Measurements from ENCODE around the gene PGM1.

Gene PGM1

GRCh38 chr1:63557365-63557987, 35.7 kb upstream of the PGM1 start:
- H3F3A ChIP-seq (ENCODE audit: low read depth) = no peaks in the 10 kb centered on the region
- H3K4me2 ChIP-seq (ENCODE audit: low read depth, low read length, poor library complexity, severe bottlenecking) = no peak overlapping the region
- no peaks in the 10 kb centered on the region for H4K20me1 ChIP-seq (ENCODE audit: insufficient read depth, low read length, poor library complexity, severe bottlenecking)
- no peaks in the 10 kb centered on the region for H3K79me2 ChIP-seq (ENCODE audit: insufficient read depth, low read length)
- H3K9ac ChIP-seq (ENCODE audit: low read depth, low read length, poor library complexity, severe bottlenecking) = no peak overlapping the region
- peak overlapping the region; percentile 76 for H2AFZ ChIP-seq (ENCODE audit: low read length)
- no peaks in the 10 kb centered on the region for H3K9me2 ChIP-seq (replicated peaks; ENCODE audit: low read depth, low read length)
- no peaks in the 10 kb centered on the region for H3K4me1 ChIP-seq (ENCODE audit: insufficient read depth, low read length, poor library complexity, severe bottlenecking)
- no peaks in the 10 kb centered on the region for H3K9me3 ChIP-seq (ENCODE audit: insufficient read depth, low read depth, low read length)
- no peaks in the 10 kb centered on the region for H3K36me3 ChIP-seq (ENCODE audit: insufficient read depth, low read length)
- no peaks in the 10 kb centered on the region for H3K27me3 ChIP-seq (ENCODE audit: insufficient read depth, low read length, poor library complexity, severe bottlenecking)
- no peak overlapping the region for H3K4me3 ChIP-seq (ENCODE audit: low read length, poor library complexity, severe bottlenecking)
- TF ChIP-seq EZH2phosphoT487 (IDR thresholded peaks at IDR 0.05; ENCODE audit: borderline replicate concordance) (no peak), CTCF (conservative IDR thresholded peaks at IDR 0.05; ENCODE audit: low read length) (peak; percentile 76)

GRCh38 chr1:63559357-63559756, 33.9 kb upstream of the PGM1 start:
- Histone ChIP-seq H3K4me2 (ENCODE audit: low read depth, low read length, poor library complexity, severe bottlenecking) (no peak overlapping the region), H4K20me1 (ENCODE audit: insufficient read depth, low read length, poor library complexity, severe bottlenecking) (no peaks in the 10 kb centered on the region), H3K9me2 (replicated peaks; ENCODE audit: low read depth, low read length) (no peaks in the 10 kb centered on the region), H3K9me3 (ENCODE audit: insufficient read depth, low read depth, low read length) (no peaks in the 10 kb centered on the region), H2AFZ (ENCODE audit: low read length) (no peak overlapping the region), H3K4me1 (ENCODE audit: insufficient read depth, low read length, poor library complexity, severe bottlenecking) (no peaks in the 10 kb centered on the region), H3K9ac (ENCODE audit: low read depth, low read length, poor library complexity, severe bottlenecking) (no peak overlapping the region), H3K4me3 (ENCODE audit: low read length, poor library complexity, severe bottlenecking) (no peak overlapping the region), H3K27me3 (ENCODE audit: insufficient read depth, low read length, poor library complexity, severe bottlenecking) (no peaks in the 10 kb centered on the region), H3F3A (ENCODE audit: low read depth) (no peaks in the 10 kb centered on the region), H3K79me2 (ENCODE audit: insufficient read depth, low read length) (no peaks in the 10 kb centered on the region), H3K36me3 (ENCODE audit: insufficient read depth, low read length) (no peaks in the 10 kb centered on the region)
- TF ChIP-seq CTCF (conservative IDR thresholded peaks at IDR 0.05; ENCODE audit: low read length) (no peak), EZH2phosphoT487 (IDR thresholded peaks at IDR 0.05; ENCODE audit: borderline replicate concordance) (no peak)

GRCh38 chr1:63563745-63564144, 29.5 kb upstream of the PGM1 start:
- Histone ChIP-seq H3K9ac (ENCODE audit: low read depth, low read length, poor library complexity, severe bottlenecking) (no peak overlapping the region), H3K27me3 (ENCODE audit: insufficient read depth, low read length, poor library complexity, severe bottlenecking) (no peaks in the 10 kb centered on the region), H3K4me3 (ENCODE audit: low read length, poor library complexity, severe bottlenecking) (no peak overlapping the region), H3K9me2 (replicated peaks; ENCODE audit: low read depth, low read length) (no peaks in the 10 kb centered on the region), H3K79me2 (ENCODE audit: insufficient read depth, low read length) (no peaks in the 10 kb centered on the region), H4K20me1 (ENCODE audit: insufficient read depth, low read length, poor library complexity, severe bottlenecking) (no peaks in the 10 kb centered on the region), H3K4me2 (ENCODE audit: low read depth, low read length, poor library complexity, severe bottlenecking) (no peak overlapping the region), H3F3A (ENCODE audit: low read depth) (no peaks in the 10 kb centered on the region), H3K36me3 (ENCODE audit: insufficient read depth, low read length) (no peaks in the 10 kb centered on the region), H3K9me3 (ENCODE audit: insufficient read depth, low read depth, low read length) (no peaks in the 10 kb centered on the region), H2AFZ (ENCODE audit: low read length) (no peak overlapping the region), H3K4me1 (ENCODE audit: insufficient read depth, low read length, poor library complexity, severe bottlenecking) (no peaks in the 10 kb centered on the region)
- TF ChIP-seq CTCF (conservative IDR thresholded peaks at IDR 0.05; ENCODE audit: low read length) (no peak), EZH2phosphoT487 (IDR thresholded peaks at IDR 0.05; ENCODE audit: borderline replicate concordance) (no peak)
